Measurements from ENCODE around the gene HNRNPL. TPM values are rescaled to one million over a fixed set of nuclear protein-coding genes. Genes with fewer than 3 reads are reported as not detected.
"Not testable (repeated sequence)": the region's sequence is repeated elsewhere in the genome, so short reads cannot be mapped to it uniquely, and the experiment has no call there.

Gene HNRNPL
- total RNA-seq, 4 donors from 2014 or later, result 170 to 205 (median 179) TPM

DNA sequence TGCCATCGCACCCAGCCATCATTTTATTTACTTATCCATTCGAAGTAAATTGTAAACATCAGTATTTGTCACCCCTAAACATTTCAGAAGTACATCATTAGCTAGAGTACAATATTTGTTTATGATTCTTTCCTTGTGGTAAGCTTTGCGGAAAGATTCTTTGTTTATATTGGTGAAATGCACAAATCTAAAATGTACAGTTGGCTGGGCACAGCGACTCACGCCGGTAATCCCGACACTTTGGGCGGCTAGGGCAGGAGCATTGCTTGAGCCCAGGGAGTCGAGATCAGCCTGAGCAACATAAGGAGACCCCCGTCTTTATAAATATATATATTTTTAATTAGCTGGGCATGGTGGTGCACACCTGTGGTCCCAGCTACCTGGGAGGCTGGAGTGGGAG, 50.7 kb downstream of the HNRNPL start:
- WGBS, 2 donors, result 92 to 93% methylated on average over 10 of the region's 10 CpGs
- peaks cover 0 to 37% (median 5%) of the 10 kb centered on the region in 3 donors for H3K36me3 ChIP-seq
- no peaks in the 10 kb centered on the region for H3K9me3 ChIP-seq
- H3K27ac ChIP-seq, result no peak overlapping the region
- no peak overlapping the region for H3K4me3 ChIP-seq
- TF ChIP-seq, protein P1, sequence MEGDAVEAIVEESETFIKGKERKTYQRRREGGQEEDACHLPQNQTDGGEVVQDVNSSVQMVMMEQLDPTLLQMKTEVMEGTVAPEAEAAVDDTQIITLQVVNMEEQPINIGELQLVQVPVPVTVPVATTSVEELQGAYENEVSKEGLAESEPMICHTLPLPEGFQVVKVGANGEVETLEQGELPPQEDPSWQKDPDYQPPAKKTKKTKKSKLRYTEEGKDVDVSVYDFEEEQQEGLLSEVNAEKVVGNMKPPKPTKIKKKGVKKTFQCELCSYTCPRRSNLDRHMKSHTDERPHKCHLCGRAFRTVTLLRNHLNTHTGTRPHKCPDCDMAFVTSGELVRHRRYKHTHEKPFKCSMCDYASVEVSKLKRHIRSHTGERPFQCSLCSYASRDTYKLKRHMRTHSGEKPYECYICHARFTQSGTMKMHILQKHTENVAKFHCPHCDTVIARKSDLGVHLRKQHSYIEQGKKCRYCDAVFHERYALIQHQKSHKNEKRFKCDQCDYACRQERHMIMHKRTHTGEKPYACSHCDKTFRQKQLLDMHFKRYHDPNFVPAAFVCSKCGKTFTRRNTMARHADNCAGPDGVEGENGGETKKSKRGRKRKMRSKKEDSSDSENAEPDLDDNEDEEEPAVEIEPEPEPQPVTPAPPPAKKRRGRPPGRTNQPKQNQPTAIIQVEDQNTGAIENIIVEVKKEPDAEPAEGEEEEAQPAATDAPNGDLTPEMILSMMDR (IDR thresholded peaks at IDR 0.05), result no peak
- TF ChIP-seq POLR2A (IDR thresholded peaks at IDR 0.05), result no peak
- no peak for TF ChIP-seq EP300 (IDR thresholded peaks at IDR 0.05)
- no peaks in the 10 kb centered on the region for H3K4me1 ChIP-seq
- DNase-seq (ENCODE audit: low spot score in 2 of 2), result no peak
- H3K27me3 ChIP-seq, result no peaks in the 10 kb centered on the region

DNA sequence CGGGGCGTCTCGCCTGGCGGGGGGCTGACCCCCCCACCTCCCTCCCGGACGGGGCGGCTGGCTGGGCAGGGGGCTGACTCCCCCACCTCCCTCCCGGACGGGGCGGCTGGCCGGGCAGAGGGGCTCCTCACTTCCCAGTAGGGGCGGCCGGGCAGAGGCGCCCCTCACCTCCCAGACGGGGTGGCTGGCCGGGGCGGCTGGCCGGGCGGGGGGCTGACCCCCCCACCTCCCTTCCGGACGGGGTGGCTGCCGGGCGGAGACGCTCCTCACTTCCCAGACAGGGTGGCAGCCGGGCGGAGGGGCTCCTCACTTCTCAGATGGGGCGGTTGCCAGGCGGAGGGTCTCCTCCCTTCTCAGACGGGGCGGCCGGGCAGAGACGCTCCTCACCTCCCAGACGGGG, 52.0 kb downstream of the HNRNPL start:
- peaks cover 0 to 26% (median 0%) of the 10 kb centered on the region in 3 donors for H3K36me3 ChIP-seq
- H3K27me3 ChIP-seq; DNase-seq (ENCODE audit: low spot score in 2 of 2); H3K4me3 ChIP-seq; H3K9me3 ChIP-seq; H3K4me1 ChIP-seq; H3K27ac ChIP-seq: not testable (repeated sequence)
- 95% methylated on average over 11 of the region's 33 CpGs; no CpG with 5 or more reads in 1 of the 2 donors for WGBS, 2 donors

DNA sequence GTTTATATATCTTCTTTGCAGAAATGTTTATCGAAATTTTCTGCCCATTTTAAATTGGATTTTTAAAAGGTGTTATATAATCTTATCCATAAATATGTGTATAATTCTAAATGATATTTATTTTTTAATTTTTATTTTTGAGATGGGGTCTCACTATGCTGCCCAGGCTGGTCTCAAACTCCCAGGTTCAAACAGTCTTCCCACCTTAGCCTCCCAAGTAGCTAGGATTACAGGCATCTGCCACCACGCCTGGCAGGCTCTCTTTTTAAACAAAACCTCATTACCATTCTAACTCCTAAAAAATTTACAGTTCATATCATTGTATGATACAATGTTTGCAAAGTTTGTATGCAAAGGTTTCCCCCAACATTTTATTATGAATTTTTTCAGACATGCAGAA, 53.6 kb downstream of the HNRNPL start:
- H3K9me3 ChIP-seq, result no peaks in the 10 kb centered on the region
- peaks cover 0 to 6% (median 0%) of the 10 kb centered on the region in 4 donors for H3K4me1 ChIP-seq
- 40 to 67% methylated on average over 2 of the region's 2 CpGs for WGBS, 2 donors
- no peak for DNase-seq (ENCODE audit: low spot score in 2 of 2)
- TF ChIP-seq POLR2A (IDR thresholded peaks at IDR 0.05), result no peak
- H3K27ac ChIP-seq, result no peak overlapping the region
- H3K27me3 ChIP-seq, result no peaks in the 10 kb centered on the region
- peaks cover 0 to 12% (median 0%) of the 10 kb centered on the region in 3 donors for H3K36me3 ChIP-seq
- H3K4me3 ChIP-seq, result no peak overlapping the region

DNA sequence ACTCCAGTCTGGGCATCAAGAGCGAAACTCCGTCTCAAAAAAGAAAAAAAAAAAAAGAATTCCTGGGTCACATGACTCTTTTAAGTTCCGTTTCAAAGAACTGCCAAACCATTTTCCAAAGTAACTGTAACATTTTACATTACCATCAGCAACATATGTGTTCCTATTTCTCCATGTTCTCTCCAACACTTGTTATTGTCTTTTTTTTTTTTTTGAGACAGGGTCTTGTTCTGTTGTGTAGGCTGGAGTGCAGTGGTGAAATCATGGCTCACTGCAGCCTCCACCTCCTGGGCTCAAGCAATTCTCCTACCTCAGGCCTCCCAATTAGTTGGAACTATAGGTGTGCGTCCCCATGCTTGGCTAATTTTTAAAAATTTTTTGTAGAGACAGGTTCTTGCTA, 54.2 kb downstream of the HNRNPL start:
- peaks cover 0 to 6% (median 0%) of the 10 kb centered on the region in 4 donors for H3K4me1 ChIP-seq
- H3K27ac ChIP-seq, result no peak overlapping the region
- H3K4me3 ChIP-seq, result no peak overlapping the region
- peaks cover 0 to 6% (median 0%) of the 10 kb centered on the region in 3 donors for H3K36me3 ChIP-seq
- no peaks in the 10 kb centered on the region for H3K9me3 ChIP-seq
- no peak for DNase-seq (ENCODE audit: low spot score in 2 of 2)
- TF ChIP-seq, protein P1 (IDR thresholded peaks at IDR 0.05), result no peak
- no peak for TF ChIP-seq POLR2A (IDR thresholded peaks at IDR 0.05)
- TF ChIP-seq EP300 (IDR thresholded peaks at IDR 0.05), result no peak
- no peaks in the 10 kb centered on the region for H3K27me3 ChIP-seq
- 91 to 93% methylated on average over 4 of the region's 4 CpGs for WGBS, 2 donors

DNA sequence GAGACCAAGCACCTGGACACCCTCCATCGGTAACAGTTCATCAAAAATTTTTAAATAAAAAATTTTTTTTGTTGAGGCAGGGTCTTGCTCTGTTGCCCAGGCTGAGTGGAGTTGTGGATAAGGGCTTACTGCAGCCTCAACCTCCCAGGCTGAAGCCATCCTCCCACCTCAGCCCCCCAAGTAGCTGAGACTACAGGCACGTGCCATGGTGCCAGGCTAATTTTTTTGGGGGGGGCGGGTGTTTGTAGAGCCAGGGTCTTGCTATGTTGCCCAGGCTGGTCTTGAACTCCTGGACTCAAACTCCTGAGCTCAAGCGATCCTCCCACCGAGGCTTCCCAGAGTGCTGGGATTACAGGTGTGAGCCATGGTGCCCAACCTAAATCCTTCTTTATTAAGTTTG, 56.1 kb downstream of the HNRNPL start:
- Histone ChIP-seq H3K9me3 (no peaks in the 10 kb centered on the region), H3K36me3 (no peaks in the 10 kb centered on the region), H3K4me3 (no peak overlapping the region), H3K27ac (no peak overlapping the region), H3K27me3 (no peaks in the 10 kb centered on the region), H3K4me1 (peaks cover 0 to 6% (median 0%) of the 10 kb centered on the region in 4 donors)
- TF ChIP-seq, protein P1 (IDR thresholded peaks at IDR 0.05), result no peak
- TF ChIP-seq EP300 (IDR thresholded peaks at IDR 0.05) (no peak), POLR2A (IDR thresholded peaks at IDR 0.05) (no peak)
- WGBS, 2 donors, result 91 to 93% methylated on average over 5 of the region's 5 CpGs
- DNase-seq (ENCODE audit: low spot score in 2 of 2), result no peak

DNA sequence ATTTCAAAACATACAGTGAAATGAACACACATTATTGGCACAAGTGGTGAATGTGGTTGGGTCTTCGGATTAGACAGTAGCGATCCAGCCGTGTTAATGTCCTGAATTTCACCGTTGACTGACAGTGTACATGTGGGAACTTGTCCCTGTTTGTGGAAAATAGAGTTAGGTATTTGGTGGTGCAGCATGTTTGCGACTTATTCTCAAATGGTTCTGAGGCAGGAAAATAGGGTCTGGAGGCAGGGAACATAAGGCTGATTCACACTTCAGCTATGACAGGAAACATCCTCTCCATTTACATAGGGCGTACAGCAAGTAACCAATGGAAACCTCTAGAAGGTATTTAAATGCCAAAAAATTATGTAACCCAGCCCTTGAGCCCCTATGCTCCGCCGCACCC, 56.6 kb downstream of the HNRNPL start:
- Histone ChIP-seq H3K27me3 (no peaks in the 10 kb centered on the region), H3K9me3 (no peaks in the 10 kb centered on the region), H3K4me3 (no peak overlapping the region), H3K36me3 (no peaks in the 10 kb centered on the region), H3K4me1 (peaks cover 0 to 6% (median 0%) of the 10 kb centered on the region in 4 donors), H3K27ac (no peak overlapping the region)
- TF ChIP-seq EP300 (IDR thresholded peaks at IDR 0.05), result no peak
- TF ChIP-seq, protein P1 (IDR thresholded peaks at IDR 0.05), result no peak
- no peak for TF ChIP-seq POLR2A (IDR thresholded peaks at IDR 0.05)
- 68 to 71% methylated on average over 8 of the region's 8 CpGs for WGBS, 2 donors
- no peak for DNase-seq (ENCODE audit: low spot score in 2 of 2)

All from tibial nerve (tissue), 4 donors.